Measurements from ENCODE around the gene CARS2.

Gene CARS2

GRCh38 chr13:110652231-110652730 lies 53.6 kb downstream of the CARS2 start:
- no peak for TF ChIP-seq ZNF70 (CRISPR knock-in tag; IDR thresholded peaks at IDR 0.05)
- TF ChIP-seq CSRNP3 (CRISPR knock-in tag; IDR thresholded peaks at IDR 0.05): no peak
- no peak for TF ChIP-seq ZNF8 (CRISPR knock-in tag; IDR thresholded peaks at IDR 0.05)
- no peak for TF ChIP-seq ZNF565 (CRISPR knock-in tag; conservative IDR thresholded peaks at IDR 0.05; ENCODE audit: low read depth)
- no peak for TF ChIP-seq ZFP3 (CRISPR knock-in tag; IDR thresholded peaks at IDR 0.05)
- no peak for TF ChIP-seq POU6F1 (CRISPR knock-in tag; IDR thresholded peaks at IDR 0.05; ENCODE audit: borderline replicate concordance, low read depth)
- no peak for TF ChIP-seq ISL1 (CRISPR knock-in tag; IDR thresholded peaks at IDR 0.05)
- no peak for TF ChIP-seq ESRRG (CRISPR knock-in tag; IDR thresholded peaks at IDR 0.05)
- no peak for TF ChIP-seq ZC3H10 (CRISPR knock-in tag; IDR thresholded peaks at IDR 0.05)
- no peak for TF ChIP-seq ARNTL (CRISPR knock-in tag; IDR thresholded peaks at IDR 0.05; ENCODE audit: borderline replicate concordance, low read depth)
- TF ChIP-seq TSHZ2 (CRISPR knock-in tag; IDR thresholded peaks at IDR 0.05): no peak
- TF ChIP-seq OSR1 (CRISPR knock-in tag; IDR thresholded peaks at IDR 0.05): no peak
- no peak for TF ChIP-seq TCF4 (CRISPR knock-in tag; IDR thresholded peaks at IDR 0.05; ENCODE audit: borderline replicate concordance)
- TF ChIP-seq CSDC2 (CRISPR knock-in tag; IDR thresholded peaks at IDR 0.05): no peak
- no peak for TF ChIP-seq CREB5 (CRISPR knock-in tag; IDR thresholded peaks at IDR 0.05; ENCODE audit: low read depth)
- TF ChIP-seq RARB (CRISPR knock-in tag; IDR thresholded peaks at IDR 0.05): no peak
- ATAC-seq: no peak

- no peak for ATAC-seq
- no peak for TF ChIP-seq BACH2 (CRISPR knock-in tag; IDR thresholded peaks at IDR 0.05; ENCODE audit: borderline replicate concordance)
Observed at GRCh38 chr13:110651726-110652230, 54.1 kb downstream of the CARS2 start.

- no peak for ATAC-seq
- TF ChIP-seq TSHZ2 (CRISPR knock-in tag; IDR thresholded peaks at IDR 0.05) (no peak), CSRNP3 (CRISPR knock-in tag; IDR thresholded peaks at IDR 0.05) (no peak), PATZ1 (CRISPR knock-in tag; IDR thresholded peaks at IDR 0.05; ENCODE audit: borderline replicate concordance) (no peak), ZNF565 (CRISPR knock-in tag; conservative IDR thresholded peaks at IDR 0.05; ENCODE audit: low read depth) (no peak), ARNTL (CRISPR knock-in tag; IDR thresholded peaks at IDR 0.05; ENCODE audit: borderline replicate concordance, low read depth) (no peak), ESRRG (CRISPR knock-in tag; IDR thresholded peaks at IDR 0.05) (no peak), ISL1 (CRISPR knock-in tag; IDR thresholded peaks at IDR 0.05) (no peak), CREB5 (CRISPR knock-in tag; IDR thresholded peaks at IDR 0.05; ENCODE audit: low read depth) (no peak), ZFP30 (CRISPR knock-in tag; IDR thresholded peaks at IDR 0.05) (no peak), POU6F1 (CRISPR knock-in tag; IDR thresholded peaks at IDR 0.05; ENCODE audit: borderline replicate concordance, low read depth) (no peak), ZNF70 (CRISPR knock-in tag; IDR thresholded peaks at IDR 0.05) (no peak)
Observed at GRCh38 chr13:110651271-110651670, 54.6 kb downstream of the CARS2 start.
